ENCODE measurements around the gene EPHA5.

GRCh38 chr4:65604515-65604914 is 65.8 kb downstream of the EPHA5 start:
- TF ChIP-seq POLR2A (IDR thresholded peaks at IDR 0.05), result no peak
- TF ChIP-seq, protein P1, sequence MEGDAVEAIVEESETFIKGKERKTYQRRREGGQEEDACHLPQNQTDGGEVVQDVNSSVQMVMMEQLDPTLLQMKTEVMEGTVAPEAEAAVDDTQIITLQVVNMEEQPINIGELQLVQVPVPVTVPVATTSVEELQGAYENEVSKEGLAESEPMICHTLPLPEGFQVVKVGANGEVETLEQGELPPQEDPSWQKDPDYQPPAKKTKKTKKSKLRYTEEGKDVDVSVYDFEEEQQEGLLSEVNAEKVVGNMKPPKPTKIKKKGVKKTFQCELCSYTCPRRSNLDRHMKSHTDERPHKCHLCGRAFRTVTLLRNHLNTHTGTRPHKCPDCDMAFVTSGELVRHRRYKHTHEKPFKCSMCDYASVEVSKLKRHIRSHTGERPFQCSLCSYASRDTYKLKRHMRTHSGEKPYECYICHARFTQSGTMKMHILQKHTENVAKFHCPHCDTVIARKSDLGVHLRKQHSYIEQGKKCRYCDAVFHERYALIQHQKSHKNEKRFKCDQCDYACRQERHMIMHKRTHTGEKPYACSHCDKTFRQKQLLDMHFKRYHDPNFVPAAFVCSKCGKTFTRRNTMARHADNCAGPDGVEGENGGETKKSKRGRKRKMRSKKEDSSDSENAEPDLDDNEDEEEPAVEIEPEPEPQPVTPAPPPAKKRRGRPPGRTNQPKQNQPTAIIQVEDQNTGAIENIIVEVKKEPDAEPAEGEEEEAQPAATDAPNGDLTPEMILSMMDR (IDR thresholded peaks at IDR 0.05), result no peak
